ENCODE results near the gene TIGD1. TPM values are rescaled to one million over a fixed set of nuclear protein-coding genes. Genes with fewer than 3 reads are reported as not detected.

Gene TIGD1
- total RNA-seq, 1 experiment from 2014 or later = 5.1 TPM

DNA sequence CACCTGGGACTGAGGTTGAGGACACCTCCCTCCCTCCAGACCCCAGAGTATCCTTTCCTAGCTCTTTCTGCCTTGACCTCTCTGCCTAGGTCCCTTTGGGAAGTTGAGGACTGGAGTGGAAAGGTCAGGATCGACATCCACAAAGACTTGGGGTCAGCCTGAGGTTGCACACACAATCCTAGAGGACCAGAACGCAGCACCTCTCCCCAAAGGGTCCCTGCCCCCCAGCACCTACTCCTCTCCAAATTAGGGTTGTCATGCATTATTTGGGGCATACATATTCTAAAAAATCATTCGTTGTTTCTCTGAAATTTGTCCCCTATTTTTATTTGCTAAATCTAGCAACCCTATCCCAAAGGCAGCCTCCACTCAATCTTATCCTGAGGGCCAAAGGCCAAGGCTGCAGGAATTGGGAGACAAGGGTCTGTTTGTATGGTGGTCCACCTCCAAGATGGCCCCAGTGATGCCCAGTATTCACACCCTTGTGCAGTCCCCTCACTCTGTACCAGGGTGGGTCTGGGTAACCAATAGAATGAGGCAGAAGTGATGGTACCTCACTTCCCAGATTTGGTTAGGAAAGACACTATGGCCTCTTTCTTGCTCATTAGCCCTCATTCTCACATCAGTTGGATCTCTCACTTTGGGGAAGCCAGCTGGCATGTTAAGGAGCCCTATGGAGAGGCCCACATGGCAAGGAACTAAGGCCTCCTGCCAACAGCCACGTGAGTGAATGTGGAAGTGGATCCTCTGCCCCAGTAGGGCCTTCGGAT lies 14.4 kb downstream of the TIGD1 start:
- no peaks in the 10 kb centered on the region for H3K27me3 ChIP-seq (ENCODE audit: control insufficient read depth, insufficient read depth, low read length)
- POLR2A ChIA-PET = no interaction called here
- no peak for DNase-seq (ENCODE audit: low read depth, low spot score)
- no peaks in the 10 kb centered on the region for H3K36me3 ChIP-seq (ENCODE audit: control insufficient read depth, insufficient read depth, low read length)
- TF ChIP-seq, protein P1, sequence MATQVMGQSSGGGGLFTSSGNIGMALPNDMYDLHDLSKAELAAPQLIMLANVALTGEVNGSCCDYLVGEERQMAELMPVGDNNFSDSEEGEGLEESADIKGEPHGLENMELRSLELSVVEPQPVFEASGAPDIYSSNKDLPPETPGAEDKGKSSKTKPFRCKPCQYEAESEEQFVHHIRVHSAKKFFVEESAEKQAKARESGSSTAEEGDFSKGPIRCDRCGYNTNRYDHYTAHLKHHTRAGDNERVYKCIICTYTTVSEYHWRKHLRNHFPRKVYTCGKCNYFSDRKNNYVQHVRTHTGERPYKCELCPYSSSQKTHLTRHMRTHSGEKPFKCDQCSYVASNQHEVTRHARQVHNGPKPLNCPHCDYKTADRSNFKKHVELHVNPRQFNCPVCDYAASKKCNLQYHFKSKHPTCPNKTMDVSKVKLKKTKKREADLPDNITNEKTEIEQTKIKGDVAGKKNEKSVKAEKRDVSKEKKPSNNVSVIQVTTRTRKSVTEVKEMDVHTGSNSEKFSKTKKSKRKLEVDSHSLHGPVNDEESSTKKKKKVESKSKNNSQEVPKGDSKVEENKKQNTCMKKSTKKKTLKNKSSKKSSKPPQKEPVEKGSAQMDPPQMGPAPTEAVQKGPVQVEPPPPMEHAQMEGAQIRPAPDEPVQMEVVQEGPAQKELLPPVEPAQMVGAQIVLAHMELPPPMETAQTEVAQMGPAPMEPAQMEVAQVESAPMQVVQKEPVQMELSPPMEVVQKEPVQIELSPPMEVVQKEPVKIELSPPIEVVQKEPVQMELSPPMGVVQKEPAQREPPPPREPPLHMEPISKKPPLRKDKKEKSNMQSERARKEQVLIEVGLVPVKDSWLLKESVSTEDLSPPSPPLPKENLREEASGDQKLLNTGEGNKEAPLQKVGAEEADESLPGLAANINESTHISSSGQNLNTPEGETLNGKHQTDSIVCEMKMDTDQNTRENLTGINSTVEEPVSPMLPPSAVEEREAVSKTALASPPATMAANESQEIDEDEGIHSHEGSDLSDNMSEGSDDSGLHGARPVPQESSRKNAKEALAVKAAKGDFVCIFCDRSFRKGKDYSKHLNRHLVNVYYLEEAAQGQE (IDR thresholded peaks at IDR 0.05; ENCODE audit: insufficient read depth in 1 of 2, low read depth in 2 of 2, low read length in 1 of 2) = no peak
- TF ChIP-seq POLR2AphosphoS5 (IDR thresholded peaks at IDR 0.05; ENCODE audit: low read depth, low read length) (no peak), TCF7L2 (IDR thresholded peaks at IDR 0.05; ENCODE audit: low read depth, low read length) (no peak), CTCF (IDR thresholded peaks at IDR 0.05) (no peak), SIN3A (IDR thresholded peaks at IDR 0.05; ENCODE audit: borderline replicate concordance, insufficient read depth, low read depth, low read length) (no peak)
- no peak overlapping the region for H3K4me3 ChIP-seq (ENCODE audit: low read depth in 2 of 2, low read length in 2 of 2)
- BruUV-seq (replicated peaks) = no TSS peak
- no peaks in the 10 kb centered on the region for H3K4me1 ChIP-seq (ENCODE audit: control insufficient read depth, insufficient read depth, low read length)
- intact Hi-C loops (cut with micrococcal nuclease; ENCODE audit: unreplicated experiment) (no loop called here), in situ Hi-C loops (cut with HindIII; ENCODE audit: low pct_unique_long_range_greater_than_20kb, low sequenced_read_pairs) (no loop called here)
- no peak for ATAC-seq
- CTCF ChIA-PET = no interaction called here
- H3K27ac ChIP-seq (ENCODE audit: low read length) = no peak overlapping the region
- H3K9me3 ChIP-seq (ENCODE audit: control insufficient read depth, insufficient read depth, low read depth, low read length) = no peaks in the 10 kb centered on the region; the same call in 1 of the 2 replicates

DNA sequence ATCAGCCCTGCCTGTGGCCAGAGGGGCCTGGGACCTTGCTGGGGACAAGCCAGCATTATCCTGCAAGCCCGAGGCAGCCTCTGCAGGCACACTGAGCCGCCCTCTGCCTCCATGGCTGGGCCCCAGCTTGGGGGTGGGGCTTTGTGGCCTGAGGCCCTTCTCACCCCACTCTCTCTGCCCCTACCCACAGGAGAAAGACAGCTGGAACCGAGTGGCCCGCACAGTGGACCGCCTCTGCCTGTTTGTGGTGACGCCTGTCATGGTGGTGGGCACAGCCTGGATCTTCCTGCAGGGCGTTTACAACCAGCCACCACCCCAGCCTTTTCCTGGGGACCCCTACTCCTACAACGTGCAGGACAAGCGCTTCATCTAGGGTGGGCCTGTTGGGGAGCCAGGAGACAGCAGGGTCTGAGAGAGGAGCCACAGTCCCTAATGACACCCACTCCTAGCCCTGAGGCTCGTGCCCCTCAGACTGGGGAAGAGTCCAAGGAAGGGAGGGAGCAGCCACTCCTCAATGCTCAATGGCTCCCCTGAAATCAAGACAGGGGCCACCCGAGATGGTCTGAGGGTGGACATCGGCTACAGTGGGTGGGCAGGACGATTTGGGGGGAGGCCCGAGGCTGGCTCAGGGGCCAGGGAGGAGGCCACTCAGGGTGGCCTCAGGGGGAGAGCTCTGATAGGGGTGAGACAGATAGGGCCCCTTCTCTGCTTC lies 15.3 kb downstream of the TIGD1 start:
- in situ Hi-C loops (cut with HindIII; ENCODE audit: low pct_unique_long_range_greater_than_20kb, low sequenced_read_pairs) (no loop called here), intact Hi-C loops (cut with micrococcal nuclease; ENCODE audit: unreplicated experiment) (no loop called here)
- POLR2A ChIA-PET = no interaction called here
- no peak for TF ChIP-seq POLR2AphosphoS5 (IDR thresholded peaks at IDR 0.05; ENCODE audit: low read depth, low read length)
- TF ChIP-seq, protein P1 (IDR thresholded peaks at IDR 0.05; ENCODE audit: insufficient read depth in 1 of 2, low read depth in 2 of 2, low read length in 1 of 2) = no peak
- no peak for TF ChIP-seq TCF7L2 (IDR thresholded peaks at IDR 0.05; ENCODE audit: low read depth, low read length)
- no peak for TF ChIP-seq CTCF (IDR thresholded peaks at IDR 0.05)
- no peak for TF ChIP-seq SIN3A (IDR thresholded peaks at IDR 0.05; ENCODE audit: borderline replicate concordance, insufficient read depth, low read depth, low read length)
- no peaks in the 10 kb centered on the region; the same call in 1 of the 2 replicates for H3K9me3 ChIP-seq (ENCODE audit: control insufficient read depth, insufficient read depth, low read depth, low read length)
- no peaks in the 10 kb centered on the region for H3K36me3 ChIP-seq (ENCODE audit: control insufficient read depth, insufficient read depth, low read length)
- H3K4me3 ChIP-seq (ENCODE audit: low read depth in 2 of 2, low read length in 2 of 2) = no peak overlapping the region
- no peak overlapping the region for H3K27ac ChIP-seq (ENCODE audit: low read length)
- no peaks in the 10 kb centered on the region for H3K4me1 ChIP-seq (ENCODE audit: control insufficient read depth, insufficient read depth, low read length)
- no TSS peak for BruUV-seq (replicated peaks)
- no peaks in the 10 kb centered on the region for H3K27me3 ChIP-seq (ENCODE audit: control insufficient read depth, insufficient read depth, low read length)
- ATAC-seq (0 out of 2 replicates have a peak, but pooled peaks have one; percentile 27), DNase-seq (ENCODE audit: low read depth, low spot score) (no peak)
- CTCF ChIA-PET = no interaction called here
